Heart left ventricle (tissue), 16 donors: ENCODE measurements around the gene CD2AP. TPM values are rescaled to one million over a fixed set of nuclear protein-coding genes. Genes with fewer than 3 reads are reported as not detected.

Source experiments
- ATAC-seq, 4 donors: fragments of 200-7000 bp; cut with Tn5 transposase; one replicate each; pipeline ENCODE4 v1.9.1; 2020 to 2022; ENCODE audit warnings: moderate library complexity in 4 of 4, mild to moderate bottlenecking in 3 of 4, moderate number of reproducible peaks in 1 of 4
- DNase-seq, 5 donors: peaks; one replicate each; pipeline ENCODE4 v3.0.0-alpha.2; 2020
- H3K27ac ChIP-seq, 12 donors: fragments of 200-600 bp; sonication (generic) in 4 of 12; one replicate each; pipeline versions ENCODE4 v1.5.0 to v1.8.0; 2016 to 2022; ENCODE audit warnings: mild to moderate bottlenecking in 2 of 12
- H3K27me3 ChIP-seq, 9 donors: fragments of 200-600 bp; sonication (generic) in 2 of 9; one replicate each; pipeline versions ENCODE4 v1.5.1 to v1.8.0; 2016 to 2022; ENCODE audit warnings: mild to moderate bottlenecking in 3 of 9
- H3K36me3 ChIP-seq, 9 donors: fragments of 200-600 bp; sonication (generic) in 2 of 9; one replicate each; pipeline versions ENCODE4 v1.5.0 to v1.8.0; 2018 to 2022; ENCODE audit warnings: mild to moderate bottlenecking in 2 of 9
- H3K4me1 ChIP-seq, 12 donors: fragments of 200-600 bp; sonication (generic) in 4 of 12; one replicate each; pipeline versions ENCODE4 v1.5.0 to v1.8.0; 2016 to 2022; ENCODE audit warnings: mild to moderate bottlenecking in 3 of 12
- H3K4me3 ChIP-seq, 12 donors: fragments of 200-600 bp; sonication (generic) in 4 of 12; one replicate each; pipeline versions ENCODE4 v1.5.0 to v1.8.0; 2017 to 2022; ENCODE audit warnings: mild to moderate bottlenecking in 9 of 12, moderate library complexity in 4 of 12
- H3K9me3 ChIP-seq, 12 donors: fragments of 200-600 bp; sonication (generic) in 4 of 12; one replicate each; pipeline versions ENCODE4 v1.5.0 to v1.8.0; 2016 to 2022; ENCODE audit warnings: mild to moderate bottlenecking in 1 of 12
- POLR2A ChIP-seq, 2 donors: fragments of 450-650 bp; IDR thresholded peaks; one replicate each; pipeline ENCODE4 v1.6.1; 2017; ENCODE audit warnings: antibody characterized with exemption in 2 of 2, mild to moderate bottlenecking in 2 of 2, moderate library complexity in 2 of 2
- WGBS, 4 donors: extraction: QIAGEN DNeasy Blood & Tissue Kit in 2 of 4; methylation state at CpG; one replicate each; pipeline versions ENCODE4 v1.1.5 to v1.1.7; 2013 to 2018; 5-methylcytosine and 5-hydroxymethylcytosine counted together
- intact Hi-C, 10 donors: fragments of 100-400 bp; cut with DNase I; formaldehyde crosslinking; loops; one replicate each; pipeline versions ENCODE4 v1.11.1 to v1.14.2; 2022
- polyA plus RNA-seq, 2 donors: library from polyadenylated mRNA; stranded (reverse); fragments of 200-250 nt; gene quantifications; one replicate each; pipeline ENCODE4 v1.2.3, GENCODE V29; 2013
- total RNA-seq, 9 donors: library from RNA; depleted of rRNA in 2 of 9; stranded (reverse); fragments of >200 nt in 2 of 9; fragmentation: NEBNext Ultra II Directional in 3 of 9; extraction: Animal tissue kit (Norgen Biotek cat#: 25700) in 3 of 9; gene quantifications; one replicate each; pipeline versions ENCODE4 v1.1.0 to v1.2.4, GENCODE V29; 2016 to 2023
- TF ChIP-seq, protein P1 (sequence below), 12 donors: fragments of 200-600 bp; sonication (generic) in 4 of 12; IDR thresholded peaks; one replicate each; pipeline versions ENCODE4 v1.5.0 to v1.8.0; 2018 to 2022; ENCODE audit warnings: antibody characterized with exemption in 12 of 12, mild to moderate bottlenecking in 5 of 12
- donor health status: ischemic (EF 13 %, LVEDD 7.1; RV severe dilation, severe dysfunction).
- donor health status: healthy with polysubstance abuse.
- donor health status: DM: no; HTN: yes; CAD: no.
- donor health status: DM: no; HTN: no; CAD: no.
- donor health status: ischemic (EF 25% LVEDD 6.9; RV normal size, moderate dysfunction).
- donor health status: ischemic (EF 25% LVEDD 5.7; RV mildly dilated, moderate dysfunction).
- donor health status: healthy.
- donor health status: DM: yes; HTN: yes; CAD: no.
- donor health status: ischemic (EF 35%, LVEDD 5.7; RV mildly dilated, moderate dysfunction).
- donor health status: nonischemic (EF 11% LVEDD 7.7; RV severe dilation, severe dysfunction).
- donor health status: DM: yes; HTN: yes; CAD: no.
- donor health status: PGD.
- donor health status: ischemic (EF 29% LVEDD 5.4; RV normal size, mild dysfunction).
- donor health status: nonischemic (EF 23%, LVEDD 6.1; RV moderate dilation, normal function).

The CD2AP gene
- total and polyA plus RNA-seq, 11 donors: 6.4 to 18.0 (median 11.4) TPM

DNA sequence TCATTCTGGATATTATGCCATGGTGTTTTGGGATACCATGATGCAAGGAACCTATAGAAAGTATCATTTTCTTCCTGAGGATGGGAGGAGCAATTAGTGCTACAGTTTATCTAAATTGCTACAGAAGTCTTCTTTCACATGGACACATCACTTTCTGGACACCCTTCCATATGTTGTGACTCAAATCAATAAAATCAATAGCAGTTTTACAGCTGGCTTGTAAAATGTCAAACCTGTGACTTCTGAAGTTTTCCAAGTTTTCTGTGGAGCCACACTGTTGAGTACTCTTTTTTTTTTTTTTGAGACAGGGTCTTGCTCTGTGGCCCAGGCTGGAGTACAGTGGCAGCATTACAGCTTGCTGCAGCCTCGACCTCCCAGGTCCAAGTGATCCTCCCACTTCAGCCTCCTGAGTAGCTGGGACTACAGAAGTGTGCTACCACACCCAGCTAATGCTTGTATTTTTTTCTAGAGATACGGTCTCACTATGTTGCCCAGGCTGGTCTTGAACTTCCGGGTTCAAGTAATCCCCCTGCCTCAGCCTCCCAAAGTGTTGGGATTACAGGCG is 24.1 kb upstream of the CD2AP start:
- no peaks in the 10 kb centered on the region for H3K4me1 ChIP-seq
- no peak overlapping the region for H3K27ac ChIP-seq
- H3K36me3 ChIP-seq: no peaks in the 10 kb centered on the region
- ATAC-seq (no peak), DNase-seq (no peak)
- no peak for TF ChIP-seq POLR2A (IDR thresholded peaks at IDR 0.05)
- TF ChIP-seq, protein P1, sequence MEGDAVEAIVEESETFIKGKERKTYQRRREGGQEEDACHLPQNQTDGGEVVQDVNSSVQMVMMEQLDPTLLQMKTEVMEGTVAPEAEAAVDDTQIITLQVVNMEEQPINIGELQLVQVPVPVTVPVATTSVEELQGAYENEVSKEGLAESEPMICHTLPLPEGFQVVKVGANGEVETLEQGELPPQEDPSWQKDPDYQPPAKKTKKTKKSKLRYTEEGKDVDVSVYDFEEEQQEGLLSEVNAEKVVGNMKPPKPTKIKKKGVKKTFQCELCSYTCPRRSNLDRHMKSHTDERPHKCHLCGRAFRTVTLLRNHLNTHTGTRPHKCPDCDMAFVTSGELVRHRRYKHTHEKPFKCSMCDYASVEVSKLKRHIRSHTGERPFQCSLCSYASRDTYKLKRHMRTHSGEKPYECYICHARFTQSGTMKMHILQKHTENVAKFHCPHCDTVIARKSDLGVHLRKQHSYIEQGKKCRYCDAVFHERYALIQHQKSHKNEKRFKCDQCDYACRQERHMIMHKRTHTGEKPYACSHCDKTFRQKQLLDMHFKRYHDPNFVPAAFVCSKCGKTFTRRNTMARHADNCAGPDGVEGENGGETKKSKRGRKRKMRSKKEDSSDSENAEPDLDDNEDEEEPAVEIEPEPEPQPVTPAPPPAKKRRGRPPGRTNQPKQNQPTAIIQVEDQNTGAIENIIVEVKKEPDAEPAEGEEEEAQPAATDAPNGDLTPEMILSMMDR (IDR thresholded peaks at IDR 0.05): no peak
- no peaks in the 10 kb centered on the region for H3K9me3 ChIP-seq
- intact Hi-C loops: no loop called here
- no peak overlapping the region for H3K4me3 ChIP-seq
- H3K27me3 ChIP-seq: no peaks in the 10 kb centered on the region
- WGBS, 4 donors: 94% methylated on average over 4 of the region's 4 CpGs

DNA sequence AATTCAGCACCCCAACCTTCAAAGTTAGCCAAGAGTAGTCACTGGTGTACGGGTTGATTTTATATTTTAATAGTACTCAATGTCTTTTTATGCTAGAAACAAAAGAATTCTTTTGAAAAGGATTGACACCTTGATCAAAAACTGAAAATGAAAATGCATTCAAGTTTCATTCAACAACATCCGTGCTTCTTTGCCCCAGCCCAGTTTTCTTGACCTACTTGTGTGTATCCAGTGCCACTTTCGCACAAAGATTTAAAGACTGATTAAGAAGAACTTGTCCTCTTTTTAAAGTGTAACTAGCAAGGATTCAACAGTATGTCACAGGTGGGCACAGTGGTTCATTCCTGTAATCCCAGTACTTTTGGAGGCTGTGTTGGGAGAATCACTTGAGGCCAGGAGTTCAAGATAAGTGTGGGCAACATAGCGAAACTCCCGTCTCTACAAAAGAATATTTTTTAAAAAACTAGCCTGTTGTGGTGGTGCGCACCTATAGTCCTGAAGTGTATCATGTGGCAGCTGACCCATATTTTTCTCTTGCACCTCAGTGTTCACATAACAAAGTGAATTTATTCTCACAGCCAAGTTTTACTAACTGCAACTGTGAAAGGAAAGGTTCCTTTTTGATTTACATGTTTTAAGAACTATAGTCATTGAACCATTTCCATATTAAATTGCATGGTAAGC is 22.7 kb upstream of the CD2AP start:
- H3K36me3 ChIP-seq: no peaks in the 10 kb centered on the region
- no peaks in the 10 kb centered on the region for H3K27me3 ChIP-seq
- no peak overlapping the region for H3K4me3 ChIP-seq
- H3K4me1 ChIP-seq: no peaks in the 10 kb centered on the region
- no peak overlapping the region for H3K27ac ChIP-seq
- intact Hi-C loops: no loop called here
- H3K9me3 ChIP-seq: no peaks in the 10 kb centered on the region
- ATAC-seq (no peak), DNase-seq (no peak)
- TF ChIP-seq POLR2A (IDR thresholded peaks at IDR 0.05): no peak
- TF ChIP-seq, protein P1 (IDR thresholded peaks at IDR 0.05): no peak
- 88 to 95% (median 93%) methylated on average over 6 of the region's 6 CpGs for WGBS, 4 donors

DNA sequence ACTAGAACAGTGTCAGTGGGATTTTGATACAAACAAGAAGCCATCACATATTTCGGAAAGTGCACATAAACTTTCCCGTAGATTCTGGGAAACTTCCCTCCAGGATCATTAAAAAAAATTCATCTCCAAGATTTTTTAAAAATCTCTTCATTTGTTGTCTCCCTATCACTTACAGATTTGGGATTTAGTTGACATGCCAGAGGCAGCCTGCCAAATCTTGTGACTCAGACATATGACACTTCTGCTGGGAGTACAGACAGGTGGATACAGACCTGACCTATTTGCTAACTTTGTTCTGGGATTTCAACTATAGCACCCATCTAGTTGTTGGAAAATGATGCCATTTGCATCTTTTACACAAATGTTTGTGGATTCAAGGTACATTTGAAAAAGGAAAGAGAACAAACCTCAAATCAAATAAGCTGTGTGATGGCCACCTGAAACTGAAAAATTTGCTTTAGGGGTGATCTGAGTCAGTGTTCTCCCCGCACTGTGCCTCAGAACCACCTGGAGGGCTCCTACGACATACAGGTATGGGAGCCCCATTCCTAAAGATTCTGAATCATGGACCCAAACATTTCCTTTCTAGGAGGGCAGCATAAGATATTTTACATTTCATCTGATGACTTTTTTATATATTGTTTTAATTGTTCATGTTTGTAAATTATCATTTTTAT is 21.9 kb upstream of the CD2AP start:
- ATAC-seq: no peak
- intact Hi-C loops: no loop called here

DNA sequence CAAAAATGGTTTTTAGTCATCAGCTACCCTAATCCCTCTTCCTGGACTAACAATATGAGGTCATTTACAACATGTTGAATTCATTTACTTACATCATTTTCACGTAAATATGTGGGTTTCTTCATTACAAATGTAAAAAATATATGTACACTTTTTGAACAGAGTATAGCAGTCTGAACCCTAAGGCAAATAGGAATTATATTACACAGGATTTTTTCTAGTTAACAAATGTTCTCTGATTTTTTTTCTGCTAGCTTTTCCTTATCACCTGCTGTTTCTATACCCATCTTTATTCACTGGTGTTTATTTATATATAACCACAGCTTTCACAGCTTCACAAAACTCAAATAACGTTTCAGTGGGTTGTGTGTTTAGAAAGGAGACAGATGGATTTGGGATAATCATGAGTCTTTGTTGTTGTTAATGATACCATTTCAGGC is 21.0 kb upstream of the CD2AP start:
- no peaks in the 10 kb centered on the region for H3K36me3 ChIP-seq
- TF ChIP-seq POLR2A (IDR thresholded peaks at IDR 0.05): no peak
- TF ChIP-seq, protein P1 (IDR thresholded peaks at IDR 0.05): no peak
- ATAC-seq: no peak
- 77 to 82% (median 81%) methylated on average over 2 of the region's 2 CpGs for WGBS, 4 donors
- no peaks in the 10 kb centered on the region for H3K9me3 ChIP-seq
- no peak overlapping the region for H3K27ac ChIP-seq
- no peaks in the 10 kb centered on the region for H3K27me3 ChIP-seq
- H3K4me1 ChIP-seq: no peaks in the 10 kb centered on the region
- H3K4me3 ChIP-seq: no peak overlapping the region
- intact Hi-C loops: no loop called here
- no peak for DNase-seq

More for the DNA sequence above, 21.9 kb upstream of the CD2AP start:
- Histone ChIP-seq H3K27ac (no peak overlapping the region), H3K27me3 (no peaks in the 10 kb centered on the region), H3K4me3 (no peak overlapping the region), H3K9me3 (no peaks in the 10 kb centered on the region), H3K4me1 (no peaks in the 10 kb centered on the region), H3K36me3 (no peaks in the 10 kb centered on the region)
- 87 to 89% (median 88%) methylated on average over 4 of the region's 4 CpGs for WGBS, 4 donors
- no peak for DNase-seq
- no peak for TF ChIP-seq POLR2A (IDR thresholded peaks at IDR 0.05)
- TF ChIP-seq, protein P1 (IDR thresholded peaks at IDR 0.05): no peak
